ENCODE data around the gene CFAP45. TPM values are rescaled to one million over a fixed set of nuclear protein-coding genes. Genes with fewer than 3 reads are reported as not detected.
A peak's percentile ranks its signal among the peaks of the same experiment; 100 is the strongest.

The CFAP45 gene
- total and polyA plus RNA-seq, 9 of the 15 experiments (the other 6 are each of a cell fraction or from before 2014, with no cell fraction given), result 0.65 to 2.4 (median 1.5) TPM

DNA sequence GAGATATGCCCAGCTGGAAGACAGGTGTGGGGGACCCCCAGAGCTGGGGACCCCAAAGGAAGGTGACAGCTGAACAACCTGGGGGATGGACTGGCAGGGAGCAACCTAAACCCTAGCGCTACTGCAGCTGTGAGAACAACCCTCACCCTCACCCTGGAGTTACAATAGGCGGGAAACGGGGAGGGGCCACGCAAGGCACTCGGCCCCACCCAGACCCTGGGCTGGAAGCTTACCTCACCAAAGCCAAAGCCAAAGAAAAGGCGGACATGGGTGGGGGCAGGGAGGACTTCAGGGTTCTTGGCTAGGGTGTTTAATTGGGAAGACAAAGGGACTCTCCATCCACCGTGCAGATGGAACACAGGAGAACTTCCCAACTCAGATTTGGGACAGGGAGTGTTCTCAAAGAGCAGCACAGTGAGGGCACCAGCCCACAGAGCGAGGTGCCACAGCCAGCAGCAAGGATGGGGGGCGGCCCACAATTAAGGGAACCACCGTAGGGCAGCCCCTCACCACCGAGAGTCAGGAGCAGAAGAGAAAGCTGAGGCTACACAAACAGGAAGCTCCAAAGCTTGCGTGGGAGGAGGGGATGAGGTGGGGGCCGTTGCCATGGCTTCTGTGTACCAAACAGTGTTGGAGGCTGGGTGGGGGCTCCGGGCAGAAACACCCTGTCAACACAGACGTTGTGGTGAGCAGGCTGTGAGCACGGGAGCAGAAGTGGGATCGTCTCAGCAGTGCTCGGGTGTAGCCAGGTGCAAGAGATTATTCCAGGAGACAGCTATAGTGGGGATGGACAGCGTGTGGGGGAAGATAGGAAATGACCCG lies 23.4 kb upstream of the CFAP45 start (continued):
- TF ChIP-seq SMARCE1 (IDR thresholded peaks at IDR 0.05) (peak; percentile 69), ZNF239 (CRISPR knock-in tag; IDR thresholded peaks at IDR 0.05) (no peak), SRF (CRISPR knock-in tag; IDR thresholded peaks at IDR 0.05) (no peak), ZNF140 (CRISPR knock-in tag; IDR thresholded peaks at IDR 0.05) (no peak), ZBTB7A (IDR thresholded peaks at IDR 0.05; ENCODE audit: borderline replicate concordance, control insufficient read depth, low read depth, low read length) (peak; percentile 53; the same call in 1 of the 2 replicates), NCOA6 (IDR thresholded peaks at IDR 0.05) (no peak), XRCC4 (IDR thresholded peaks at IDR 0.05; ENCODE audit: extremely low read depth, insufficient read depth, insufficient read length) (no peak), ZNF143 (CRISPR knock-in tag; IDR thresholded peaks at IDR 0.05) (0 out of 2 replicates have a peak, but pooled peaks have one; percentile 54), IFI16 (CRISPR knock-in tag; IDR thresholded peaks at IDR 0.05) (no peak), PTTG1 (tag; IDR thresholded peaks at IDR 0.05; ENCODE audit: low read depth) (no peak), ZEB2 (IDR thresholded peaks at IDR 0.05) (0 out of 2 replicates have a peak, but pooled peaks have one; percentile 13), CTBP1 (IDR thresholded peaks at IDR 0.05; ENCODE audit: borderline replicate concordance) (peak; percentile 27; the same call in 1 of the 2 replicates), ZNF197 (CRISPR knock-in tag; IDR thresholded peaks at IDR 0.05; ENCODE audit: low read depth) (no peak), BRCA1 (IDR thresholded peaks at IDR 0.05) (no peak), BRCA1 (CRISPR knock-in tag; IDR thresholded peaks at IDR 0.05) (no peak), PHF8 (IDR thresholded peaks at IDR 0.05; ENCODE audit: borderline replicate concordance, low read length) (peak; percentile 5; the same call in 1 of the 2 replicates), MAFG (tag; conservative IDR thresholded peaks at IDR 0.05) (no peak)
- TF ChIP-seq, protein P1, sequence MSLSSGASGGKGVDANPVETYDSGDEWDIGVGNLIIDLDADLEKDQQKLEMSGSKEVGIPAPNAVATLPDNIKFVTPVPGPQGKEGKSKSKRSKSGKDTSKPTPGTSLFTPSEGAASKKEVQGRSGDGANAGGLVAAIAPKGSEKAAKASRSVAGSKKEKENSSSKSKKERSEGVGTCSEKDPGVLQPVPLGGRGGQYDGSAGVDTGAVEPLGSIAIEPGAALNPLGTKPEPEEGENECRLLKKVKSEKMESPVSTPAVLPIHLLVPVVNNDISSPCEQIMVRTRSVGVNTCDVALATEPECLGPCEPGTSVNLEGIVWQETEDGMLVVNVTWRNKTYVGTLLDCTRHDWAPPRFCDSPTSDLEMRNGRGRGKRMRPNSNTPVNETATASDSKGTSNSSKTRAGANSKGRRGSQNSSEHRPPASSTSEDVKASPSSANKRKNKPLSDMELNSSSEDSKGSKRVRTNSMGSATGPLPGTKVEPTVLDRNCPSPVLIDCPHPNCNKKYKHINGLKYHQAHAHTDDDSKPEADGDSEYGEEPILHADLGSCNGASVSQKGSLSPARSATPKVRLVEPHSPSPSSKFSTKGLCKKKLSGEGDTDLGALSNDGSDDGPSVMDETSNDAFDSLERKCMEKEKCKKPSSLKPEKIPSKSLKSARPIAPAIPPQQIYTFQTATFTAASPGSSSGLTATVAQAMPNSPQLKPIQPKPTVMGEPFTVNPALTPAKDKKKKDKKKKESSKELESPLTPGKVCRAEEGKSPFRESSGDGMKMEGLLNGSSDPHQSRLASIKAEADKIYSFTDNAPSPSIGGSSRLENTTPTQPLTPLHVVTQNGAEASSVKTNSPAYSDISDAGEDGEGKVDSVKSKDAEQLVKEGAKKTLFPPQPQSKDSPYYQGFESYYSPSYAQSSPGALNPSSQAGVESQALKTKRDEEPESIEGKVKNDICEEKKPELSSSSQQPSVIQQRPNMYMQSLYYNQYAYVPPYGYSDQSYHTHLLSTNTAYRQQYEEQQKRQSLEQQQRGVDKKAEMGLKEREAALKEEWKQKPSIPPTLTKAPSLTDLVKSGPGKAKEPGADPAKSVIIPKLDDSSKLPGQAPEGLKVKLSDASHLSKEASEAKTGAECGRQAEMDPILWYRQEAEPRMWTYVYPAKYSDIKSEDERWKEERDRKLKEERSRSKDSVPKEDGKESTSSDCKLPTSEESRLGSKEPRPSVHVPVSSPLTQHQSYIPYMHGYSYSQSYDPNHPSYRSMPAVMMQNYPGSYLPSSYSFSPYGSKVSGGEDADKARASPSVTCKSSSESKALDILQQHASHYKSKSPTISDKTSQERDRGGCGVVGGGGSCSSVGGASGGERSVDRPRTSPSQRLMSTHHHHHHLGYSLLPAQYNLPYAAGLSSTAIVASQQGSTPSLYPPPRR (CRISPR knock-in tag; IDR thresholded peaks at IDR 0.05; ENCODE audit: borderline replicate concordance), result peak; percentile 6; the same call in 1 of the 2 replicates
- TF ChIP-seq, protein P2, sequence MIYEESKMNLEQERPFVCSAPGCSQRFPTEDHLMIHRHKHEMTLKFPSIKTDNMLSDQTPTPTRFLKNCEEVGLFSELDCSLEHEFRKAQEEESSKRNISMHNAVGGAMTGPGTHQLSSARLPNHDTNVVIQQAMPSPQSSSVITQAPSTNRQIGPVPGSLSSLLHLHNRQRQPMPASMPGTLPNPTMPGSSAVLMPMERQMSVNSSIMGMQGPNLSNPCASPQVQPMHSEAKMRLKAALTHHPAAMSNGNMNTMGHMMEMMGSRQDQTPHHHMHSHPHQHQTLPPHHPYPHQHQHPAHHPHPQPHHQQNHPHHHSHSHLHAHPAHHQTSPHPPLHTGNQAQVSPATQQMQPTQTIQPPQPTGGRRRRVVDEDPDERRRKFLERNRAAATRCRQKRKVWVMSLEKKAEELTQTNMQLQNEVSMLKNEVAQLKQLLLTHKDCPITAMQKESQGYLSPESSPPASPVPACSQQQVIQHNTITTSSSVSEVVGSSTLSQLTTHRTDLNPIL (CRISPR knock-in tag; IDR thresholded peaks at IDR 0.05), result 0 out of 2 replicates have a peak, but pooled peaks have one; percentile 23
- TF ChIP-seq, protein P3, sequence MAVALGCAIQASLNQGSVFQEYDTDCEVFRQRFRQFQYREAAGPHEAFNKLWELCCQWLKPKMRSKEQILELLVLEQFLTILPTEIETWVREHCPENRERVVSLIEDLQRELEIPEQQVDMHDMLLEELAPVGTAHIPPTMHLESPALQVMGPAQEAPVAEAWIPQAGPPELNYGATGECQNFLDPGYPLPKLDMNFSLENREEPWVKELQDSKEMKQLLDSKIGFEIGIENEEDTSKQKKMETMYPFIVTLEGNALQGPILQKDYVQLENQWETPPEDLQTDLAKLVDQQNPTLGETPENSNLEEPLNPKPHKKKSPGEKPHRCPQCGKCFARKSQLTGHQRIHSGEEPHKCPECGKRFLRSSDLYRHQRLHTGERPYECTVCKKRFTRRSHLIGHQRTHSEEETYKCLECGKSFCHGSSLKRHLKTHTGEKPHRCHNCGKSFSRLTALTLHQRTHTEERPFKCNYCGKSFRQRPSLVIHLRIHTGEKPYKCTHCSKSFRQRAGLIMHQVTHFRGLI (CRISPR knock-in tag; IDR thresholded peaks at IDR 0.05), result no peak

Data from K562 (cell line).